Breast epithelium (tissue), 3 donors: Measurements from ENCODE around the gene TMEM222.

Source experiments
- CTCF ChIP-seq, 3 donors: fragments of 450-650 bp; IDR thresholded peaks; one replicate each; pipeline ENCODE4 v1.5.1; 2016 to 2017; ENCODE audit warnings: antibody characterized with exemption in 3 of 3, mild to moderate bottlenecking in 3 of 3, moderate library complexity in 3 of 3
- POLR2A ChIP-seq: fragments of 450-650 bp; IDR thresholded peaks from one replicate; pipeline ENCODE4 v1.6.1; 2016; ENCODE audit warnings: antibody characterized with exemption, mild to moderate bottlenecking, moderate library complexity

GRCh38 chr1:27359822-27360158, 37.8 kb downstream of the TMEM222 start:
- TF ChIP-seq CTCF (IDR thresholded peaks at IDR 0.05), result no peak
- no peak for TF ChIP-seq POLR2A
